COLO668 (cell line): ENCODE measurements around the gene KIR2DL3.

ENCODE experiments used
- DNase-seq: peaks from one replicate; lab custom pipeline; 2025; ENCODE audit not compliant: unreplicated experiment; lab: John Stamatoyannopoulos, UW

Gene KIR2DL3

DNA sequence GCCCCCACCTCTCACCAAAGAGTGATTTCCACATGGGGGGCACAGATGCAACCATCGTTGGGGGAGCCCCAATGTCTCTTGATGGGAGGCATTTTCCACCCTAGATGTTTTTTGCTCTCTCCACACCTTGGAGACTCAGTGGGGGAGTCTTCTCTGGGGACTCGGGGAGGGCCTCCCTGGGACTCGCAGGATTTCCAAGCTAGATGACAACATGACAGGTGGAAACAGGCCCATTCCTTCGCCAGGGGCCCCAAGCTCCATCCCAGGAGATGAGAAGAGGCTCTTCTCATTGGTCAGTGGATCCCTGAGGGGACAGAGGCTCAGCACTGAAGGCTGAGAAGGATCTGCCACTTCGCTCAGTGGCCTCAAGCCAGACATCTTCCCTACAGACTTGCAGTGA lies 52.4 kb downstream of the KIR2DL3 start:
- no peak for DNase-seq

DNA sequence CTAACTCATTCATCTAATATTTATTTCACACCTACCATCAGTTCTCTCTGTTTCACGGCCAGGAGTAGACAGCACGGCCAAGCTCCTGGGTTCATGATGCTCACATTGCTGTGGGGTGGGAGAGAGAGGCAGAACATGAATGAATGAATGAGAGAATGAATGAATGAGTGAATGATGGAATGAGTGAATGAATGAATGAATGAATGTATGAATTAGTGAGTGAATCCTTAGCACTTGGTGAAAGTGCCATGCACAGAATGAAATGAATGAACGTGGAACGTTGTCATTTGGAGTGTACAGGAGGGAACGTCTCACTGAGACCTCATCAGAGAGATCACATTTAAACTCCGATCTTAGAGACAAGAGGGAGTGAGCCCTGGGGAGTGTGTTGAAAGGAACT lies 53.2 kb downstream of the KIR2DL3 start:
- DNase-seq = no peak

DNA sequence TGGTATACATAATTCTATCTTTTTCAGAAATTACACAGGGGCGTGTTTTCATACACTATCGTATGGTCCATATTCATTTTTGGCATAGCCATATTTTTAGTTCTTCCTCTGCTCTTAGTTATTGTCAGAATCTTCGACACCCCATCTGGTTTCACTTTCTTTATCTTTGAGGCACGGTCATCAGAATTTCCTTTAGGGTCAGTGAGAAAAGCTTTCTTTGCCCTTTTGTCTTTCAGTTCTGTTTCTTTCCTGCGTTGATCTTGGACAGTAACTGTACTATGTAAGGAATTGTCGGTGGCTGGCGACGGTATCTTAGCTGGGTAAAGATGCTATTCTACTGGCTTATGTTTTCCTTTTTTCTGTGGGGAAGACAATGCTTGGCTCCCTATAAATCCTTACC lies 54.5 kb downstream of the KIR2DL3 start:
- DNase-seq = no peak

DNA sequence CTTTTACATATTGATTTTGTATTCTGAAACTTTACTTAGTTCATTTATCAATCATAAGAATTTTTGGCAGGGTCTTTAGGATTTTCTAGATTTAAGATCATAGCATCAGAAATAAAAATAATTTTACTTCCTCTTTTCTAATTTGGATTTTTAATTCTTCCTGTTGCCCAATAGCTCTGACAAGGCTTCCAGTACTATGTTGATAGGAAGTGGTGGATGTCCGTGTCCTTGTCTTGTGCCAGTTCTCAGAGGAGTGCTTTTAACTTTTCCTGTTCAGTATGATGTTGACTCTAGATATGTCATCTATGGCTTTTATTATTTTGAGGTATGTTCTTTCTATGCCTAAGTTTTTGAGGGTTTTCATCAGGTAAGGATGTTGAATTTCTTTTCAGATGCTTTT lies 57.4 kb downstream of the KIR2DL3 start:
- no peak for DNase-seq
